SU-DHL-6 (cell line): Measurements from ENCODE around the gene CKAP2L.

Experiments
- H2AFZ ChIP-seq: fragments of 200-600 bp; sonication (generic); 2 replicates; pipeline ENCODE4 v1.6.1; 2014; ENCODE audit warnings: low read depth, mild to moderate bottlenecking, moderate library complexity, mixed read lengths, antibody characterized with exemption, low read length; ENCODE audit not compliant: severe bottlenecking
- H3F3A ChIP-seq: fragments of 200-600 bp; shearing (Covaris generic); 2 replicates; pipeline ENCODE4 v1.6.0; 2016; ENCODE audit warnings: antibody characterized with exemption, mild to moderate bottlenecking; ENCODE audit not compliant: insufficient read depth
- H3K27ac ChIP-seq: fragments of 200-600 bp; sonication (generic); 2 replicates; pipeline ENCODE4 v1.5.1; 2016; ENCODE audit warnings: low read depth, mild to moderate bottlenecking, low read length, moderate library complexity, mixed read lengths
- H3K27me3 ChIP-seq: fragments of 200-600 bp; sonication (generic), shearing (Covaris generic); 2 replicates; pipeline ENCODE4 v1.6.0; 2014; ENCODE audit warnings: mild to moderate bottlenecking, low read length
- H3K36me3 ChIP-seq: fragments of 200-600 bp; sonication (generic); 2 replicates; pipeline ENCODE4 v1.6.1; 2014; ENCODE audit warnings: mild to moderate bottlenecking, low read length, mixed read lengths
- H3K4me2 ChIP-seq: fragments of 300-600, 200-600 bp; shearing (Covaris generic), sonication (generic); 2 replicates; pipeline ENCODE4 v1.6.0; 2014; ENCODE audit warnings: low read length, low read depth, mild to moderate bottlenecking; ENCODE audit not compliant: poor library complexity, severe bottlenecking
- H3K4me3 ChIP-seq: fragments of 200-600 bp; sonication (generic); 2 replicates; pipeline ENCODE4 v1.5.1; 2014; ENCODE audit warnings: antibody characterized with exemption, low read length, mild to moderate bottlenecking, mixed read lengths; ENCODE audit not compliant: insufficient read depth, poor library complexity, severe bottlenecking
- H3K79me2 ChIP-seq: fragments of 200-600 bp; sonication (generic); 2 replicates; pipeline ENCODE4 v1.6.1; 2014; ENCODE audit warnings: mild to moderate bottlenecking, low read length, moderate library complexity; ENCODE audit not compliant: insufficient read depth
- H3K9ac ChIP-seq: fragments of 200-600 bp; sonication (generic); 2 replicates; pipeline ENCODE4 v1.7.0; 2014; ENCODE audit warnings: mild to moderate bottlenecking, low read length
- H3K9me2 ChIP-seq: fragments of 200-600 bp; sonication (generic); replicated peaks from 2 replicates; pipeline ENCODE4 v1.6.1; 2014; ENCODE audit warnings: low read length; ENCODE audit not compliant: insufficient read depth
- H3K9me3 ChIP-seq: fragments of 200-600 bp; sonication (generic); 2 replicates; pipeline ENCODE4 v1.6.1; 2014; ENCODE audit warnings: low read length, mixed read lengths; ENCODE audit not compliant: insufficient read depth
- H4K20me1 ChIP-seq: fragments of 200-600 bp; sonication (generic); 2 replicates; pipeline ENCODE4 v1.6.1; 2014; ENCODE audit warnings: low read depth, mild to moderate bottlenecking, antibody characterized with exemption, low read length, moderate library complexity, mixed read lengths
- CTCF ChIP-seq: fragments of 200-600 bp; sonication (generic); IDR thresholded peaks from one replicate; pipeline ENCODE4 v1.5.1; 2017; ENCODE audit warnings: antibody characterized with exemption, mild to moderate bottlenecking, low read length, moderate library complexity; ENCODE audit not compliant: insufficient read depth, poor library complexity, severe bottlenecking
- EZH2phosphoT487 ChIP-seq: fragments of 200-600 bp; sonication (generic), shearing (Covaris generic); conservative IDR thresholded peaks from 2 replicates; pipeline ENCODE4 v1.6.1; 2018; ENCODE audit warnings: mild to moderate bottlenecking, antibody characterized with exemption, low read length, moderate library complexity, mixed read lengths

CKAP2L gene

DNA sequence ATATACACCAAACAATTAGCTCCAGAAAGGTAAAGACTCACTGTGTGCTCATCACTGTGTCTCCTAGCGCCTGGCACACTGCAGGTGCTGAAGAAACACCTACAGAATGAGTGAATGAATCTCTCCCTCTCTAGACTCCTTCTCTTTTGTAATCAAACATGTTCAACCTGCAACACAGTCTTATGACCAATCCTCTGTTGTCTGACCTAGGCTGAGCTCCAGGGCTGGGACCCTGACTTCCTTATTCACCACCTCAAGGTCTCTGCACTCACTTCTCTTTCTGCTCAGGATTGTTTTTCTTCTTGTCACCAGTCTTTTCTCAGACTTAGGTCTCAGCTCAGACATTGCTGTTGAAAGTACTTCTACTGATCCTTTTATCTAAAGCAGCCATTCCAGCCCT, 9.8 kb downstream of the CKAP2L start:
- 0 out of 2 replicates have a peak, but pooled peaks cover under 1% of the 10 kb centered on the region for H4K20me1 ChIP-seq
- H3K4me2 ChIP-seq: no peak overlapping the region
- peaks cover 18% of the 10 kb centered on the region for H3F3A ChIP-seq
- no peaks in the 10 kb centered on the region for H3K9me2 ChIP-seq
- H3K36me3 ChIP-seq: peaks cover 63% of the 10 kb centered on the region
- H3K9ac ChIP-seq: no peak overlapping the region
- peaks cover 28% of the 10 kb centered on the region for H3K79me2 ChIP-seq
- no peak for TF ChIP-seq EZH2phosphoT487
- TF ChIP-seq CTCF: no peak
- no peak overlapping the region for H2AFZ ChIP-seq
- no peak overlapping the region for H3K4me3 ChIP-seq
- no peaks in the 10 kb centered on the region for H3K9me3 ChIP-seq
- H3K27ac ChIP-seq: no peak overlapping the region
- no peaks in the 10 kb centered on the region for H3K27me3 ChIP-seq

DNA sequence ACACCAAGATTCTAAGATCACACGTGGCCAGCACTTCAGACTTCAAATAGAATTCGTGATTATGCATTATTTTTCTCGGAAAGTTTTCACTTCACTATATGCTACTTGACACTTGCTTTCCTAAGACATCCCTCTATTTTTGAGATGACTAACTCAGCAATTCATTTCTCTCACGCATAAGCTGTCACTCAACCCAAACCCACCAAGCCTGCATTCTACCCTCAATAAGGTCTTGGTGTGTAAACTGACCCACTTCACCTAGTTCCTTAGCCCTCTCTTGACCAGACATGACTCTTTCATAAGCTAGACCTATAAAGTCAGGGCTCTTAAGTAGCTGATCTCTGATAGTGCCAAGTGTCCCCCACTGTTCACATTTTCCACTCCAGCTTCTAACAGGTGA, 11.7 kb downstream of the CKAP2L start:
- Histone ChIP-seq H3F3A (peaks cover 18% of the 10 kb centered on the region), H3K4me3 (no peak overlapping the region), H3K79me2 (peaks cover 34% of the 10 kb centered on the region), H3K9me2 (no peaks in the 10 kb centered on the region), H3K4me2 (no peak overlapping the region), H2AFZ (no peak overlapping the region), H4K20me1 (peaks cover 7% of the 10 kb centered on the region; the same call in 1 of the 2 replicates), H3K27ac (no peak overlapping the region), H3K36me3 (peaks cover 58% of the 10 kb centered on the region), H3K9ac (no peak overlapping the region), H3K9me3 (no peaks in the 10 kb centered on the region), H3K27me3 (no peaks in the 10 kb centered on the region)
- TF ChIP-seq CTCF (no peak), EZH2phosphoT487 (no peak)

DNA sequence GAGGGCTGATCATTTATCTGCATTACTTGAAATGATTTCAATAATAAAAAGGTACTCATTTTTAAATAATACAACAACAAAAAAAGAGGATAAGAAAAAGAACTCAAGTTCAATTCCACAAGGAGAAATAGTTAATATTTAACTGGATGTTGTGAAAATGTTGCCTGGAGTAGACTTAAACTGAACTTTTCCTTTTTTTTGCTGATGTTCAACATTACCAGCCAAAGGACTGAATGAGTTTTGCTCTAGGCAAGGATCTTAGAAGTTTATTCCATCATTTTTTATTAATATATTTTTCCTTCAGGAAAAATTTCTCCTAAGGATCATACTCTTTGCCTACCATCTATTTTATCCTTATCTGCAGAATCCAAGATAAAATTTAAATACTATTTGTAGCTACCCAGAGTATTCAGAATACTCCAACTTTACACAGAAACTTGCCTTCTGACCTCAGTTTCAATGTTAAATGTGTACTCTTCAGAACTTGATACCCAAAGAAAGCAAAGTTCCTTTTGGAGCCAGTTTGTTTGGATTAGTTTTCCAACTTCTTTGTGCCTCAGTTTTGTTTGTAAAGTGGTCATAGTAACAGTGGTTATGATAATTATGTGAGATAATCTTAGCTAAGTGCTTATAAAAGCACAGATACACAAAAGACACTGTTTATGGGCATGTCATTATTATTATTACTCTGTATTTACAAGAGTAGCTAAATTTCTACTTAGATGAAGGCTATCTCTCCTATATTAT, 12.8 kb downstream of the CKAP2L start:
- Histone ChIP-seq H3K79me2 (peaks cover 41% of the 10 kb centered on the region), H3K9ac (no peak overlapping the region), H3K4me2 (no peak overlapping the region), H3K27me3 (no peaks in the 10 kb centered on the region), H2AFZ (no peak overlapping the region), H3K9me3 (no peaks in the 10 kb centered on the region), H3K36me3 (peaks cover 60% of the 10 kb centered on the region), H3K4me3 (no peak overlapping the region), H3K9me2 (no peaks in the 10 kb centered on the region), H3K27ac (no peak overlapping the region), H3F3A (peaks cover 18% of the 10 kb centered on the region), H4K20me1 (peaks cover 7% of the 10 kb centered on the region; the same call in 1 of the 2 replicates)
- TF ChIP-seq CTCF (no peak), EZH2phosphoT487 (no peak)
